Stimulated activated CD4-positive, alpha-beta T cell treated with anti-CD3 and anti-CD28 coated beads, Interleukin-1b, Interleukin-23, amount 100 ng/mL, for 4 hours (primary cell): ENCODE data around the gene MPP3.
"Not testable (repeated sequence)": the region's sequence is repeated elsewhere in the genome, so short reads cannot be mapped to it uniquely, and the experiment has no call there.

Experiments used
- DNase-seq, 2 donors: peaks; one replicate each; pipeline ENCODE4 v3.0.0-alpha.2; 2020; ENCODE audit warnings: low read depth in 2 of 2

The MPP3 gene

GRCh38 chr17:43860927-43861622, 28.1 kb upstream of the MPP3 start:
- no peak for DNase-seq

- no peak for DNase-seq
These were observed 27.3 kb upstream of the MPP3 start for GRCh38 chr17:43860077-43860725.

- DNase-seq: no peak
These were observed 25.1 kb upstream of the MPP3 start for GRCh38 chr17:43857957-43858600.

- DNase-seq: no peak
These were observed 24.2 kb upstream of the MPP3 start for GRCh38 chr17:43857141-43857540.

GRCh38 chr17:43856141-43856540, 23.2 kb upstream of the MPP3 start:
- no peak for DNase-seq

GRCh38 chr17:43855061-43855460, 22.1 kb upstream of the MPP3 start:
- DNase-seq: no peak

- no peak for DNase-seq
These were observed 21.6 kb upstream of the MPP3 start for GRCh38 chr17:43854498-43854897.

GRCh38 chr17:43853546-43853945, 20.6 kb upstream of the MPP3 start:
- no peak for DNase-seq

- DNase-seq: no peak
These were observed 19.6 kb upstream of the MPP3 start for GRCh38 chr17:43852571-43852970.

GRCh38 chr17:43849116-43849515, 16.2 kb upstream of the MPP3 start:
- DNase-seq: no peak

- DNase-seq: no peak
These were observed 15.7 kb upstream of the MPP3 start for GRCh38 chr17:43848601-43849000.

- no peak for DNase-seq
These were observed 14.0 kb upstream of the MPP3 start, which contains the start of gene CD300LG for GRCh38 chr17:43846963-43847371. Gene CD300LG (plus strand): TSS chr17:43847176. CDS start chr17:43847217, 41 bp downstream.

GRCh38 chr17:43846221-43846712, 13.3 kb upstream of the MPP3 start:
- peak; percentile 62 to 75 for DNase-seq

- DNase-seq: no peak
These were observed 12.8 kb upstream of the MPP3 start for GRCh38 chr17:43845766-43846165.

GRCh38 chr17:43844241-43844640, 11.3 kb upstream of the MPP3 start:
- no peak for DNase-seq

- no peak for DNase-seq
These were observed 10.0 kb upstream of the MPP3 start for GRCh38 chr17:43842975-43843325.

GRCh38 chr17:43842091-43842974, 9.4 kb upstream of the MPP3 start:
- DNase-seq: not testable (repeated sequence)

GRCh38 chr17:43841282-43841681, 8.3 kb upstream of the MPP3 start:
- DNase-seq: no peak

- DNase-seq: no peak
These were observed 7.9 kb upstream of the MPP3 start for GRCh38 chr17:43840814-43841213.

- DNase-seq: no peak
These were observed 6.7 kb upstream of the MPP3 start for GRCh38 chr17:43839670-43840108.

- DNase-seq: no peak
These were observed 1.2 kb upstream of the MPP3 start for GRCh38 chr17:43834106-43834505.
